GM10847 (cell line): ENCODE measurements around the gene WDFY1.

ENCODE experiments used
- POLR2A ChIP-seq: IDR thresholded peaks from 2 replicates; pipeline ENCODE4 v1.6.1; 2011; ENCODE audit not compliant: insufficient read length; ENCODE audit errors: extremely low read depth

Gene WDFY1, protein sequence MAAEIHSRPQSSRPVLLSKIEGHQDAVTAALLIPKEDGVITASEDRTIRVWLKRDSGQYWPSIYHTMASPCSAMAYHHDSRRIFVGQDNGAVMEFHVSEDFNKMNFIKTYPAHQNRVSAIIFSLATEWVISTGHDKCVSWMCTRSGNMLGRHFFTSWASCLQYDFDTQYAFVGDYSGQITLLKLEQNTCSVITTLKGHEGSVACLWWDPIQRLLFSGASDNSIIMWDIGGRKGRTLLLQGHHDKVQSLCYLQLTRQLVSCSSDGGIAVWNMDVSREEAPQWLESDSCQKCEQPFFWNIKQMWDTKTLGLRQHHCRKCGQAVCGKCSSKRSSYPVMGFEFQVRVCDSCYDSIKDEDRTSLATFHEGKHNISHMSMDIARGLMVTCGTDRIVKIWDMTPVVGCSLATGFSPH

DNA sequence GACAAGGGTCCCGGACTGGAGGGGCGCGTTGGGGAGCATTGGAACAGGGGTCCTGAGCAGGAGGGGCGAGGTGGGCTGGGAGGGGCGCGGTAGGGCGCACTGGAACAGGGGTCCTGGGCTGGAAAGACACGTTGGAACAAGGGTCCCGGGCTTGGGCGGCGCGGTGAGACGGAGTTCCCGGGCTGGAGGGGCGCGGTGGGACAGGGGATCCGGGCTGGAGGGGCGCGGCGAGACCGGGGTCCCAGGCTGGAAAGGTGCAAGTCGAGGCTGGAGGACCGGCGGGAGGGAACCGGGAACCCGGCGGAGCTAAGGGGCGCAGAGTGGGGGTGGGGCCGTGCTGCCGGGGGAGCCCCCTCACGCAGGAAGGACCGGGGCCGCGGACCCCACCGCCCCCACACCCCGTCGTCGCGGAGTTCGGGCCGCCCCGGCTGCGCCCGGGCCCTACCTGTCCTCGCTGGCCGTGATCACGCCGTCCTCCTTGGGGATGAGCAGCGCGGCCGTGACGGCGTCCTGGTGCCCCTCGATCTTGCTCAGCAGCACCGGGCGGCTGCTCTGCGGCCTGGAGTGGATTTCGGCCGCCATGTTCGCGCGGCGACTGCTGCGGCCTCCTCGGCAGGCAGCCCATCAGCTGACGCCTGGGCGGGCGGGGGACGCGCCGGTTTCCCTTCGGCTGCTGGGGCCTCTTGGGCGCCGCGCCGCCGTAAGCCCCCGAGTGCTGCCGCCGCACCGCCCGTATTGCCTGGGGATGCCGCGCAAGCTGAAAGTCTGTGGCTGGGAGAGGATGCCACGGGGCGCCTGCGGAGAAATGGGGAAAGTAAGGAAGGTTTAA lies at the start of gene WDFY1:
TSS of gene WDFY1 (minus strand) at position 633 of the 829 bp plus-strand sequence. CDS start at position 582, 51 bp downstream.
- TF ChIP-seq POLR2A = peak; percentile 88

DNA sequence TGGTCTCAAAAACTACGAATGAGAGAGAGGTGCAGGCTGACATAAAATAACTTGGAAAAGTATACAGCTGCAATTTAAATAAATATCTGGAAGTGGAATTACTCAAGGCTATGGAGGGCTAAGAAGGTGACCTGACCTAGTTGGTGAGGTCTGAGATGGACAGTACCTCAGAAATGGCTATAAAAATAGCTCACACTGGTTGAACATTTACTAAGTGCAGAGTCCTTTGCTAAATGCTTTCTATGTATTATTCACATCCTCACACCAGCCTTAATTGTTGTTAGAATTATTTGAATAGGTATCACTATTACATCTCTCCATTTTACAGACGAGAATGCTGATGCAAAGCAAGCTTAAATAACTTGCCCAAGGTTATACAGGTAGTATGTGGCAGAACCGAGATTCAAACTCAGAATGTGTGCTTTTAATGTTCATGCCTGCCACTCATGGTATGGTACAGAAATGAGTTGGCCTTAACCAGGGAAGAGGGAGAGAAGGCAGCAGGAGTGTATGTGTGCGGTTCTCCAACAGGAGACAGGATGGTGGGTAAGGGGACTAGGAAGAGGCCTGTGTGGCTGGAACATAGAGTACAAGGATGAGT lies 49.5 kb upstream of the WDFY1 start:
- no peak for TF ChIP-seq POLR2A

DNA sequence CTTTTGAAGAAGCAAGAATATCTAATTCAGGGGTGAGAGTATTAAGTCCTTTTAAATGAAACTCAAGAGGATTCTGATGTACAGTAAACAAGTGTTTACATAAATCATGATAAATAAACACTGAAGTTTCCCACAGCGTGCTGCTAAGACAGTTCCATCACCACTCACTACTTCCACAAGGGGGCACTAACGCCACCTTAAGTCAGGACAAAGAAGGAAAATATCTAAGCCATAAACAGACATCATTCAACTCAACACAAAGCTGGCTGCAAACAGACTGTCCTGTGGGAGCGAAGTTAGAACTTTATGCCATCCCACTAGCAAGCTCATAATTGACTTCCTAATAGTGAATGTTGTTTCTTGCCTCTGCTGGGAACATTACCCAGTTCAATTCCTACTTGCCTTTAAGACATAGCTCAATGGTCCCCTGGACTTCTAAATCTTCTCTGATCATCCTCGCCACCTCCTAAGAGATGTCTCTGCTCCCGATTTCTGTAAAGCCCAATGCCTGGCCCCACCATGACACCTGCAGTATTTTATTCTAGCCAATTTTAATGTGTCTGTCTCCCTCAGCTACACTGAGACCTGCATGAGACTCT lies 48.6 kb upstream of the WDFY1 start:
- no peak for TF ChIP-seq POLR2A

DNA sequence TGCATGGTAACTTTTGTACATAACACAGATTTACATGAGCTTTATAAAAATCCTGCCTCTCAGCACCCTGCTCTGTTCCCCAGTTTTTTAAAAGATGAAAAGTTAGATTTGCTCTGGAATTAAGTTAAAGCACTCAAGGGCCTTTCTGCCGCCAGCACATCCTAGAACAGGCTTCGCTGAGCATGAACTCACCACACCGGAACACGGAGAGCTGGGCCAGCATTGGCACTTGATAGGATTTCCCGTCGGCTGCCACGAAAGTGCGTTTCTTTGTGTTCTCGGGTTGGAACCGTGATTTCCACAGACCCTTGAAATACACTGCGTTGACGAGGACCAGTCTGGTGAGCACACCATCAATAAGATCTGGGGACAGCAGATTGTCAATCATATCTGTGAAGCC lies 46.5 kb upstream of the WDFY1 start:
- no peak for TF ChIP-seq POLR2A

DNA sequence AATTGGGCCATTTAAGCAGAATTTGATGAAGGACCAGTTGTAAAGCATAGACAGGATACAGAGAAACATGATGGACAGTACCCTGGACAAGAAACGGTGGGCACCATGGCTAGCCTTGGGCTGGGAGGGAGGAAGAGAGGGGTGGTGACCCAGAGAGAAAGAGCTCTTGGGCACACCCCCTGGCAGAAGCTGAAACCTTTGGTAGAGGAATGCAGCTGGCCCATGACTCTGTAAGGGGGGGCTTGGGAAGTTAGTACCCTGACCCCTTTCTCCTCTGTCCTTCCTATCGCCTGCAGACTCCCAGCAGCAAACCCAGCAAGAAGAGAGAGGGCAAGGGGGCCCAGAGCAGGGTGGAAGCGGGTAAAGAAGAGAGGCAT lies 44.7 kb upstream of the WDFY1 start:
- TF ChIP-seq POLR2A = no peak

DNA sequence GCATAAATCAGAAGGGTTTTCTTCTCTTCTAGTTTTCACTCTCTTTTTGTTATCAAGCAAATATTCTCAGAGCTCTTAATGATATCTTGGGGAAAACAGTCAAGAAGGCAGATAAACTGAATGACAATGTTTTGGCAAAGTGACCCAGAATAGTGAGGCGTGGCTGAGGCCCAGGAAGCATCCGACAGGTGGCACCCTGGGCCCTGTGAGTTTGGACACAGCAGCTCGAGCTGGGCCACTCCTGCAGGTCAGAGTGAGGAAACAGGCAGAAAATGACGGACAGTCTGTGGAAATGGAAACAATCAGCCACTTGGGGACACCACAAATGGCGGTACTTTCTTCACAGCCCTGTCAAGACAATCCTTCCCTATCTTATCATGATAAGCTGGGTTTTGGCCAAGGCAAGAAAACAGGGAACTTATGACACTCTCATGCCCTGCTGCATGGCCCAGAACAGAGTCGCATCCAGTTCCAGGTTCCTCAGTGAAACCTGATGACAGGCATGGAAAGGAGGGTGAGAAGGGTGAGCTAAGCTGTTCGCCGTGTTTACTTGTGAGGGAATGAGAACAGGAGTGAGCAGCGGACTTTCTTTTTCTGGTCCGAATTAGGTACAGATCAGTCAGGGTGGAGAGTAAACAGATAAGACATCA lies 44.2 kb upstream of the WDFY1 start:
- TF ChIP-seq POLR2A = no peak

DNA sequence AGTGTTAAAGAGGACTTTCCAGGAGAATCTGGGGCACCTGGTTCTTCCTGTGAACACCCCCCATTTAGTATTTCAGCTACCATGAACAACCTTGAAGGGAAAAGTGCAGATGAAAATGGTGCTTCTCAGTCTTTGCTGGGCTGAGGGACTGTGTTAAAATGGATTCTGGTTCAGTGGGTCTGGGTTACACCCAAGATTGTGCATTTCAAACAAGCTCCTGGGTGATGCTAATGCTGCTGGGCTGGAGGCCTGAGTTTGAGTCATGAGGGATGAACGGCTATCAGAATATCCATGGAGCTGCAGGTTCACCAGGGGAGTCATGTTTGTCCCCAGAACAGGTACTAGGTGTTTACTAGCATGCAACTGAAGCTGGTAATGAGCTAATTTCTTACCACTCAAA lies 36.1 kb upstream of the WDFY1 start:
- no peak for TF ChIP-seq POLR2A

DNA sequence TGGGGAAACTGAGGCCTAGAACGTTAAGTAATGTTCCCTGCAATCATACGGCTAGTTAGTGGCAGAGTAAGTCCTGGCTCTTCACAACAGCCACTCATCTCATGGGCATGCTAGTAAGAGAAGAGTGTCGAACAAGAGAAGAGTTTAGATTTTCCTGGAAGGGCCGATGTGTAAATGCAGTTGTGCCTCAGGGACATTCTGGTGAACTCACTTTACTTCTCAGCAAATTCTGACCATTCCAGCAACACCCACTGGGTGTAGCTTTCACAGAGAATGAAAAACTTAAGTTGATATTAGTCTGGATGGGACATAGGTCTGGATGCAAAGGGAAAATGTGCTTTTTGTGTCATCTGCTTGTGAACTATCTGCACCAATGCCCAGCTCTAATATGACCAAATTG lies 35.7 kb upstream of the WDFY1 start:
- no peak for TF ChIP-seq POLR2A

DNA sequence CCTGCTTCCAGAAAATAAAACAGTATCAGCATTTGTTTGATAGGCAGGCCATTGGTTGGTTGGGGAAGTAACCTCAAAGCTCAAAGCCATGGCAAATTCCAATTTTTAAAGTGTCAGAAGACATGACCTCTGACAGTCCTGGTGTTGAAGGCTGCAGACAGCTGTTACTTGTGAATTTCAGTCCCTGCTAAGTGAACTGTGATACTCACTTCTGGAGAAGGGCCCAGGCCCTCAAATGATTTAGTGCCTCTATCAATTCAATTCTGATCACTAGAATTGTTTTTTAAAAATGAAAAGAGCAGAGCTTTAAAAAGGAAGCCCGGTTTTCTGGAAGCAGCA lies 35.2 kb upstream of the WDFY1 start:
- no peak for TF ChIP-seq POLR2A

DNA sequence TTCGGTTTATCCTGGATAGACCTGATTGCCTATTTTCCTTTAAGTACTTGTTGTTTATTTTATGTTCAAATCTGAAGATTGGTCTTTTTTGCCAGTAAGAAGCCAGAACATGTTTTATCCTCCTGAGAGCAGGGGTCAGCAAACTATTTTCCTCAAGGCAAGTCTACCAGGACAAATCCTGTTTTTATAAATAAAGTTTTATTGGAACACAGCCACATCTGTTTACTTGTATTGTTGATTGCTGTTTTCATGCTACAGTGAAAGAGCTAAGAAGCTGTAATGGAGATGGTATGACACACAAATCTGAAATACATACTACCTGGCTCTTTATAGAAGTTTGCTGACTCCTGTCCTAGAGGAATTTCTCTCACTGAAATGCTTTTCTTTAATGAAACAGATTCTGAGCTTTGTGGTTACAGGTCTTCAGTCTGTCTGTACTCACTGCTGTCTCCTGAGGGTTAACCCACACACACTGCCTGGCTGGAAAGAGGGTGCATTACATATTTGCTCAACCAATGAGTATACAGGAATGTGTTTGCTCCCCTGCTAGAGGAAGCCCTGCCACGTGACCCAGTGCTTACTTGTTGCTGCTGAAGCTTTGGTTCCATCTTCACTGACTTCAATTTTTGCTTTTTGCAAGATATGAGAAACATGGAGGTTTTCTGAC lies 34.7 kb upstream of the WDFY1 start:
- TF ChIP-seq POLR2A = no peak

DNA sequence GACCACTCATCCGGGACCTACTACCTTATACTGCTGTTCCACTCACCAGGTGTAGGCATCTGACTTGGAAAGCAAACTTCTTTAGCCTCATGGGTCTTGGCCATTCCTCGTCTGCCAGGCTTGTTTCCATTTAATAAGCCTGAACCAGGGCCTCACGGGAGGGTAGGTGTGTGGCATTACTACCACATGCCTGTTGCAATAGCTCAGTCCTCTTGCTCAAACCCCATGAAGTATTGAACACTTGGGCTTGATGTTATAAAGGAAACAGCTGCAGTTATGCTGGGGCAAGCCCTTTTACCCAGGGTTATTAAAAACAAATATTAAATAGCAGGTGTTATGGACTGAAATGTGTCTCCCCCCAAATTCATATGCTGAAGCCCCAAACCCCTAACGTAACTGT lies 33.3 kb upstream of the WDFY1 start:
- no peak for TF ChIP-seq POLR2A

DNA sequence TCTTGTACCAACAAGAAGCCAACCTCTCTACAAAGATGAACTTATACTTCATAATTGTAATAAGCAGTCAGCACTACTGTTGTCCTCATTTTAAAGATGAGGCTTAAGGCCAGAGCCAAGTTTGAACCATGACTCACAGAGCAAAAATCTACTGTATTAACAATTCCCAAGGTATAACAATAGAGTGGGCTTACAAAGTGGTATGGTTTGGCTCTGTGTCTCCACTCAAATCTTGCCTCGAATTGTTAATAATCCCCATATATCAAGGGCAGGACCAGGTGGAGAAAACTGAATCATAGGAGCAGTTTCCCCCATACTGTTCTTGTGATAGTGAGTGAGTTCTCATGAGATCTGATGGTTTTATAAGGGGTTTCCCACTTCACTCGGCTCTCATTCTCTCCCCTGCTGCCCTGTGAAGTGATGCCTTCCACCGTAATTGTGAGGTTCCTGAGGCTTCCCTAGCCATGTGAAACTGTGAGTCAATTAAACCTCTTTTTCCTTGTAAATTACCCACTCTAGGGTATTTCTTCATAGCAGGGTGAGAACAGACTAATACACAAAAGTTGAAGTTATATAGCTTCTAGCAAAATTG lies 31.6 kb upstream of the WDFY1 start:
- TF ChIP-seq POLR2A = no peak

DNA sequence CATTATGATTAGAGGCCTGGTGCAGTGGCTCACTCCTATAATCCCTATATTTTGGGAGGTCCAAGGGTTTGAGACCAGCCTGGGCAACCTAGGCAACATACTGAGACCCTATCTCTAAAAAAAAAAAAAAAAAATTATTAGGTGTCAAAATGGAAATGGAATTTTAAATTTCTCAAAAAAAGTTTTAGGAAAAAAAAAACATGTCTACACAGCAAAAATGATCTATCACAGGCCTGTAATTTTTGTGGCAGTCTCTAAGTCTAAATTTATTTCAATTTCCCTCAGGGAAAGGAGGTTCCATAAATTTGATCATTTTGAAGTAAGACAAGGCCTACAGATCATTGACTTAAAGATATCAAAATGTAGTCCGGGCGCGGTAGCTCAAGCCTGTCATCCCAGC lies 28.5 kb upstream of the WDFY1 start:
- no peak for TF ChIP-seq POLR2A

DNA sequence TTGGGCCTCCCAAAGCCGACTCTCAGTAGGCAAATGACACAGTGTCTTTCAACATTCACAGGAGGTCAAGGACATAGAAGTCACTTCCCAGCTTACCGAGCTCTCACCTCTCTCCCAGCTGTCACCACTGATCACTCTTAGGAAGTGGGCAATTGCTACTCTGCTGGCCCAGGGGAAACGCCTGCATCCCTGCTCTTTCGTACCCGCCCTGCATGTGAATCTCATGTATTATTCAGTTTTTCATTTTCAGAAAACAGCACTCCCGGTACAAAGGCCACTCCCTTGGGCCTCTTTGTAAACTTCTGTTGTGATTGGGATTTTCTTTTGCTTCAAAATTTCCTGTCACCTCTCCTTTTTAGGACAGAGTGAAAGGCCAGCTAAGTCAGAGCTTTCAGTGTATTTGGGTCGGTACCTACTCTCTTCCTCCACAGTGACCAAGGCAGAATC lies 27.5 kb upstream of the WDFY1 start:
- no peak for TF ChIP-seq POLR2A
